ENCODE measurements around the gene SUMO3.
A peak's percentile ranks its signal among the peaks of the same experiment; 100 is the strongest.

SUMO3 gene

DNA sequence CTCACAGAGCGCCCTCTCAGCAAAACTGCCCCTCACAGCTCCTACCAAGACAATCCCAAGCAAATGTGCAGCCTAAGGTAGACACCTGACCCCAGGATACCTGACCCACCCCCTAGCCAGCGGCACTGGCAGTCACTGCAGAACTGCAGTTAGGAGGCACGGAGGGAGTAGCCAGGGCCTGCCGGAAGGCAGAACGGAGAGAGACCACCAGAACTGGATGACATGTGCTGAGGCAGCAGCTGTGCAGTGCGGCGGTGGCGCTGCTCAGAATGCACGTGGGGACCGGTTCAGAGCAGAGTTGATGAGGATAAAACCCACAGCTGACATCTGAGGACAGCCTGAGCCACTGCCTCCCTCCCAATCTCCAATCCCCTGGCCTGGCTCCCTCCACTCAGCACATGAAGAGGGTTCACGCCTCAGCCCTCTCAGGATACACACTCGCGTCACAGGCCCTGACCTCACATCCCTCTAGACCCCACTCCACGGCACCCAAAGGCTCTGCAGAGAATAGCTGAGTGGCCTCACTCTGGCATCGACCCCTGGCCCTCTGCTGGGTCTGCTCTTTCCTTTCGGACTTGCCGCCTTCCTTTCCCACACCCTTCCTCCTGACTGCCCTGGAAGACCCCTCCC is 45.9 kb downstream of the SUMO3 start:
- TF ChIP-seq, protein P1, sequence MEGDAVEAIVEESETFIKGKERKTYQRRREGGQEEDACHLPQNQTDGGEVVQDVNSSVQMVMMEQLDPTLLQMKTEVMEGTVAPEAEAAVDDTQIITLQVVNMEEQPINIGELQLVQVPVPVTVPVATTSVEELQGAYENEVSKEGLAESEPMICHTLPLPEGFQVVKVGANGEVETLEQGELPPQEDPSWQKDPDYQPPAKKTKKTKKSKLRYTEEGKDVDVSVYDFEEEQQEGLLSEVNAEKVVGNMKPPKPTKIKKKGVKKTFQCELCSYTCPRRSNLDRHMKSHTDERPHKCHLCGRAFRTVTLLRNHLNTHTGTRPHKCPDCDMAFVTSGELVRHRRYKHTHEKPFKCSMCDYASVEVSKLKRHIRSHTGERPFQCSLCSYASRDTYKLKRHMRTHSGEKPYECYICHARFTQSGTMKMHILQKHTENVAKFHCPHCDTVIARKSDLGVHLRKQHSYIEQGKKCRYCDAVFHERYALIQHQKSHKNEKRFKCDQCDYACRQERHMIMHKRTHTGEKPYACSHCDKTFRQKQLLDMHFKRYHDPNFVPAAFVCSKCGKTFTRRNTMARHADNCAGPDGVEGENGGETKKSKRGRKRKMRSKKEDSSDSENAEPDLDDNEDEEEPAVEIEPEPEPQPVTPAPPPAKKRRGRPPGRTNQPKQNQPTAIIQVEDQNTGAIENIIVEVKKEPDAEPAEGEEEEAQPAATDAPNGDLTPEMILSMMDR (conservative IDR thresholded peaks at IDR 0.05; ENCODE audit: low read depth, low read length): no peak
- H3K4me3 ChIP-seq (ENCODE audit: low read depth, low read length): no peak overlapping the region
- DNase-seq (ENCODE audit: low read depth): no peak

DNA sequence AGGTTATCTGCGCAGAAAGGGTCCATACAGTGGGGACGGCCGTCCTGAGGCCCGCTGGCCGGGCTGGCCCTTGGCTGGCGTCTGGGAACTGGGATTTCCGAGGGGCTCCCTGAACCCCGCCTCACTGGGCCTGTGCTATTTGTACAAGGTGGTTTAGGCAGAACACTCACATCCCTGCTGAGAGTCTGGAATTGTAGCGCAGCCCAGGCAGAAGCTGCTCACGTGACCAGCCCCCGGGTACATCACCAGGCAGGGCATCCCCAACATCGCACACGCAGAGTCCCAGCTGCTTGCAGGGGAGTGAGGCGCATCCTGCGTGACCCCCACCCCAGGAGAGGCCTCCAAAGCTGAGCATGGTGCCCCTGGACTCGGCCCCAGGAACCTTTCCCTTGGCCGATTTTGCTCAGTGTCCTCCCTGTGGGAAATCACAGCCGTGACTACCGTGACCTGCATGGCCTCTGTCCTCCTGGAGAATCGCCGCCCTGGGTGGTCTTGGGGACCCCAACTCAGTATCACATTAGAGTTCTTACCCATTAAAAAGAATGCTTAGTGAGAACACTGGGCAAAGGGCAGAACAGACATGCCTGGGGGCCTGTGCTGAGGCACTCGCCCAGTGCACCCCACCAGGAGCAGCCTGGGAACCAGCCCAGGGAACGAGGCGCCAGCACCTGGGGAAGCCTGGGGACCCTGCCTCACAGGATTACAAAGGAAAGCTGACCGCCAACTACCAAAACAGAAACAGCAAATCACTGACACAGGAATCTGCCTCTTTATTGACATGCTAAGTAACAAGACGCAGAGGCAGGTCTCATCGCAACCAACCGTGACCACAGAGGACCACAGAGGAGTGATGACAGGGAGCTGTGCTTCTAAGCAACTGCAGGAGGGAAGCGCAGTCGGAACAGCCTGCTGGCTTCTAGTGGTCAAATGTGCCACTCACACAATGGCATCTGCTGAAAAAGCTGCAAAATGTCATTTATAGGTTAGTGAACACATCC is 49.7 kb downstream of the SUMO3 start:
- no peak for DNase-seq (ENCODE audit: low read depth)
- TF ChIP-seq, protein P1 (conservative IDR thresholded peaks at IDR 0.05; ENCODE audit: low read depth, low read length): no peak
- H3K4me3 ChIP-seq (ENCODE audit: low read depth, low read length): no peak overlapping the region

DNA sequence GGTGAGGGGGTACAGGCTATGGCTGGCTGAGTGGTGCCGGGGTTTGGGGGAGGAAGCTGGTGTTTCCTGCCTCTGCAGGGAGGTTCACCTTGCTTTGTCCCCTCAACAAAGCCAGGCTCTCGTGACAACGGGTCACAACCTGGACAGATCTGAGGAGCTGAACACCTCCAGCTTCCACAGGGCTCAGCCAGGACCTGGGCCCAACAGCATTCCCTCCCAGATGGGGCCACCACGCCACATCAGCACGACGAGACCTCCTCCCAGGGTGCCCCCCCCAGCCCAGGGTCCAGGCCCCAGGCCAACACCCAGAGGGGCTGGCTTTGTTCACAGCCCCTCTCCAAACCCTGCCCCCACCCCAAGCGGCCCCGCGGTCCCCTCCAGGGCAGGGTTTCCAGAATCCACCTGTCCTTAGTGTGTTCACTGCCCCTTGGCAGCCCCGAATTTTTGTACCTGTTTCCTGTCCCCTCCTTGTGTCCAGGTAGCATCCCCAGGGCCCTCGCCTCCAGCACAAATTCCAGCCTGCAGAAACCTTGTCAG is 51.0 kb downstream of the SUMO3 start:
- TF ChIP-seq, protein P1 (conservative IDR thresholded peaks at IDR 0.05; ENCODE audit: low read depth, low read length): no peak
- no peak overlapping the region for H3K4me3 ChIP-seq (ENCODE audit: low read depth, low read length)
- no peak for DNase-seq (ENCODE audit: low read depth)

DNA sequence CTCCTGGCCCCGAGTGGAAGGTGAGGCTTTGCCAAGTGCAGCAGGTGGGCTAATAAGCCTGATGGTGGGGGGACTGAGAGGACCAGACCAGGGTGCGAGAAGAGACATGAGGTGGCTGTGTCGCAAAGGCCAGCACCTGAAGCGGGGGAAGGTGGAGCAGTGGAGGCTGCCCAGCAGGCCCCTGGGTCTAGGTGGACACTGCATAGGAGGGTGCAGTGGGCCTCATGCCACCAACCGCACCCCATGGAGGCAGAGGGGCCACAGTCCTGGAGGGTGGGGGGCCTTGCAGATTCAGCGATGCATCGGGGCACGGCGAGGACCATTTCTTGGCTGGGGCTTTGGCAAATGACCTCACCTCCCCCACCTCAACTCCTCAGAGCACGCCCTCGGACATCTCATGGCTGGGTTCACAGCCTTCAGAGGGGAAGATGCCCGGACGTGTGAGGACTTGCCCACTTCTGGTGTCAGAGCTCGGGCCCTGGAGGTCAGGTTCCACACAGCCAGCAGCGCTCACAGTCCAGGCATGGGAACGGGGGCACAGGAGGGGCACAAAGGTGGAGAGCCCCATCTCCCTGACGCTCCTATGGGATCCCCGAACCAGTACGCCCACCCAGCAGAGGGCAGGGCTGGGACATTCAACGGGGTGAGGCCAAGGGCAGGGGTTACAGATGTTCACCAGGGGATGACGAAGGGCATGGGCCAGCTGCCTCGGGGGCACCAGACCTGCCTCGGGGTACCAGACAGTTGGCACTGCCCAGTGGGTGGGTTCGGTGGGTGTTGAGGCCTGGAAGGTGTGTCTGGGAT is 51.6 kb downstream of the SUMO3 start:
- TF ChIP-seq, protein P1 (conservative IDR thresholded peaks at IDR 0.05; ENCODE audit: low read depth, low read length): no peak
- no peak overlapping the region for H3K4me3 ChIP-seq (ENCODE audit: low read depth, low read length)
- DNase-seq (ENCODE audit: low read depth): no peak

DNA sequence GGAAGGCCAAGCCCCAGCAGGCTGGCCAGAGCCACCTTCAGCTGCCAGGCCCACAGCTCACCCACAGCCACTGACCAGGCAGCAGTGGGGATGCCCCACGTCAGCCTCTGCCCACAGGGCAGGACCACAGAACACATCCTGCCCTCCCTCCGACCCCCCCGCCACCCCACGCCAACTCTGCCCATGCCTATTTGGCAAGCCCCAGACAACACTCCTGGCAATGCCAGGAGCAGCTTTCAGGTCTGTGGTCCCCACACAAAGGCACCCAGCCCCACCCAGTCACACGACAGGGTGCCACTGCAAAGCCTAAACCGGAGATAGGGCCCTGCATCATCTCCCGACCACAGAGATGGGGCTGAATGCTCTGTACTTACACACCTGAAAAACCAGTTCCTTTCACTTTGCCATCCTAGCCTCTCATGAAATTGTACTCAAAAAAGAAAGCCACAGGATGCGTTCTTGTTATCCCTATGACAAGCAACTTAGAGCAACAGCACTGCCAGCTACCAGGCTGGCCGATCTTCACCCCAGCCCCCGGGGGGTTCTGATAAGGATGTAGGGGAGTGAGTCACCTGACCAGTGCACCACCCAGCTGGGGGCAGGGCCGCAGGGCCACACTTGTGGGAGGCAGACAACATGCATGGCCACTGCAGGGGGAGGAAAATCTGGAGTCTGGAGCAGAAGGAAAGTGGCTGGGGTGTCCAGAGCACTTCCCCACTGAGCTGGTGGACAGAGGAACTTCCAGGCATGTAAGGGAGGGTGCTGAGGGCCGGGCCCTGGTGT is 52.4 kb downstream of the SUMO3 start:
- no peak overlapping the region for H3K4me3 ChIP-seq (ENCODE audit: low read depth, low read length)
- peak; percentile 34 for DNase-seq (ENCODE audit: low read depth)
- TF ChIP-seq, protein P1 (conservative IDR thresholded peaks at IDR 0.05; ENCODE audit: low read depth, low read length): no peak
